GM21529 (cell line): ENCODE results near the gene DOCK8.

Experiments
- ATAC-seq: cut with Tn5 transposase; IDR thresholded peaks from one replicate; pipeline ENCODE4 v1.9.1; 2021; ENCODE audit not compliant: unreplicated experiment

DOCK8 gene

GRCh38 chr9:265209-265870 lies 50.7 kb downstream of the DOCK8 start:
- no peak for ATAC-seq

DNA sequence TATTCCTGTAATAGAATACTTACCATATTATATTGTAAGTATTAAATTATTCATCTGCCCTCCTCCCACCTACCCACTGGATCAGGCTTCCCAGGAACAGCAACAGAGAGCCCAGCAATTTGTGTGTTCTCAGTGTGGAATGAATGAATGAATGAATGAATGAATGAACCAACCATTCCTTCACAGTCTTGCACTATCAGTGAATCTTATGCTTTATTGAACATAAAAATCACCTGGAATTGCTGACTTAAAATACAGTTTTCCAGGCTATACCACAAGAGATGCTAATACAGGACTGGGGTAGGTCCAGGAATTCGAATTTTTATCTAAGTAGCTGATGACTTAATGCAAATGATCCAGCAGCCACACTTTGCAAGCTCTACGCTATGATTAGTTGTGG lies 51.6 kb downstream of the DOCK8 start:
- no peak for ATAC-seq

DNA sequence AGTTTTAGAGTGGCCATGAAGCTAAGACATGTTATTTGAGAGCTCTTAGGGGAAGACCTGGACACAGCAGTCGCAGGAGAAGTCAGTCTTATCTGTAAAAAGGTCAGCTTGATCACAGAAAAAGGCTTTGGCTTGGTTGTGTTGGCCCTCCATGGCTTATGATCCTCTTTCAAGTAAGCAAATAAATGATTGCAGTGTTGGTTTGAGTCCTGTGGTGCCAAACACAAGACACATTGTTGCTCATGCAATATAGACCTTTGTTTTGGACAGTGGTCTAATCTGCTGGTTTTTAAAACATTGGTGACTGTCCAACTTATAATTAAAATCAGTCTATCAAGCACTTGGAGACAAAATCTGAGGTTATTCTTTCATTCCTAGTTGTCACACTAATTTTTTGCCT lies 54.0 kb downstream of the DOCK8 start:
- no peak for ATAC-seq

GRCh38 chr9:269081-269711 lies 54.5 kb downstream of the DOCK8 start:
- ATAC-seq: no peak

DNA sequence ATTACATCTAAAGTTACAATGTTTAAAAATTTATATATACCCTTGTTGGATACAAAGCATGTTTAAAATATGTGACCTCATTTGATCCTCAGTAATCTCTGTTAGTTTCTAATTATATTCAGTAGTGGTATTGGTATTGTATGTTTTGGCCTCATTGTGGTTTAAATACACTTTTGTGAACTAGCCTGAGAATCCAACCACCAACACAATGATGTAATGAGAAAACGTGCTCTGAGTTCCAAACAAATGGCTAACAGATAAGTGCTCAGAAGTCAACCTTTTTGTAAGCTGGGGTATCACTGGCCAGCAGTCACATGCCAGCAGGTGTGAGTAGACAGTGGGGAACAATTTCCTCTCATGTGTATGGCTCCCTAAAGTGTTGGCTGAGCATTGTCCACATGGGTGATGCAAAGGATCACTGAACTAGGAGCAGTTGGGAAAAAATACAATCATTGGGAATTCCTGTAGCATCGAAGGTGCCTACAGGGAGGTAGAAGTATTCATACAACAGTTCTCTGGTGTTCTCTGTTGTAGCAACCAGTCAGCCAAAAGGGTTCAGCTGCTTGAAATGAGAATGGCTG lies 56.1 kb downstream of the DOCK8 start:
- ATAC-seq: no peak

- peak; percentile 94 for ATAC-seq
These were observed 57.9 kb downstream of the DOCK8 start for GRCh38 chr9:272251-273213.

- no peak for ATAC-seq
These were observed 59.7 kb downstream of the DOCK8 start for GRCh38 chr9:274406-274805.

GRCh38 chr9:277601-278295 lies 63.1 kb downstream of the DOCK8 start:
- ATAC-seq: no peak

DNA sequence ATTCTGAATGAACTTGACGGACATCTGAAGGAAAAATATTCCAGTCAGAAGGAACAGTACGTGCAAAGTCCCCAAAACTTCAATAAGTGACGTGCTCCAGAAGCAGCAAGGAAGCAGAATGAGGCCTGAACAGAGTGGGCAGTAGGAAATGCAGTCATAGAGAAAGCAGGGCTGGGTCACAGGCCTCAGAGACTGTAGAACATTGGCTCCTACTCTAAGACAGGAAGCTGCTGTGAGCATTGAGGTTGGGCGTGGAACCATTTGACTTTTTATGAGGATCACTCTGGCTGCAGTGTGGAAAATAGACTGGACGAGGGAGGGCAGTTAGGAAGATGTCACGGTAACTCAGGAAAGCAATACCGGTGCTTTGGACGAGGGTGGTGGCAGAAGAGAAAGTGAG lies 64.0 kb downstream of the DOCK8 start:
- peak; percentile 55 for ATAC-seq

DNA sequence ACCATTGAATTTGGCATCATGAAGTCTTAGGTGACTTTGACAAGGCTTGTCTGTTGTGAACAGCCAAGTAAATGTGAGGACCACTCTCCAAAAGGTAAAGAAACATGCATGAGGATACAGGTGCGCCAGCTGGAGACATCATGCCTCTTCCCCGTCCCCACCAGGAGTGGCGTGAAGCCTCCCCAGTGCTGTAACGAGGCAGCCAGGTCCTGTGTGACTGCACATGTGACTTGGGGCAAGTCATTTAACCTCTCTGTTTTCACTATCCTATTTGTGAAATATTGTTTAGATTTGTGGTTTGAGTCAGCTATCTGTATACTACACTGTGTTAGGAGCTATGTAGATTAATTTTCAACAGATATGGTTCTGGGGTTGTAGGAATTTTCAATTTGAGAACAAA lies 65.0 kb downstream of the DOCK8 start:
- ATAC-seq: no peak

- peak; percentile 49 for ATAC-seq
These were observed 67.3 kb downstream of the DOCK8 start for GRCh38 chr9:281741-282645.

DNA sequence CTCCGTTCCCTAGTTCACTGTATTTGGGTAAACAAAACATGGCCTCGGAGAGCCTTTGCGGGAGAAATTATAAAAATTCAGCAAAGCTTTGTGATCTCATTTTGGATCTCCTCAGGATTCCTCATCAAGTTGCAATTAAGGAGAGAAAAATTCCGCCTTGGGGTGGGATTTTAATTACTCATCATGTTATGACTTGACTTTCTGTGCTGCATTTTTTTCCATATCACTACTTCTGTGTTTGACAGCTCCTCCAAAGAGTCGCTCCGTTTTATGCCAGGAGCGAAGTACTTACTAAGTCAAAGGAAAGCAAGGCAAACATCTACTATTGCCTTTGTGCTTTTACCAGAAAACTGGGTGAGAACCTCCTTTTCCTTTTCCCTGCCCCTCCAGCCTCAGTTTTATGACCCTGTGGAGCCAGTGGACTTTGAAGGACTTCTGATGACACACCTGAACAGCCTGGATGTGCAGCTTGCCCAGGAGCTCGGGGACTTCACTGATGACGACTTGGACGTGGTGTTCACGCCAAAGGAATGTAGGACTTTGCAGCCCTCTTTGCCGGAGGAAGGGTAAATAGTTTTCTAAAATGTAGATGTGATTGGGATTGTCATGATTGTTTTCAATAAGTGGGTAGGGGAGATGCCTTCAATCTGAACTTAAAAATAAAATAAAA lies 71.5 kb downstream of the DOCK8 start:
- ATAC-seq: no peak

- ATAC-seq: no peak
These were observed 74.5 kb downstream of the DOCK8 start for GRCh38 chr9:289121-289520.

- ATAC-seq: no peak
These were observed 78.2 kb downstream of the DOCK8 start for GRCh38 chr9:292915-293314.

DNA sequence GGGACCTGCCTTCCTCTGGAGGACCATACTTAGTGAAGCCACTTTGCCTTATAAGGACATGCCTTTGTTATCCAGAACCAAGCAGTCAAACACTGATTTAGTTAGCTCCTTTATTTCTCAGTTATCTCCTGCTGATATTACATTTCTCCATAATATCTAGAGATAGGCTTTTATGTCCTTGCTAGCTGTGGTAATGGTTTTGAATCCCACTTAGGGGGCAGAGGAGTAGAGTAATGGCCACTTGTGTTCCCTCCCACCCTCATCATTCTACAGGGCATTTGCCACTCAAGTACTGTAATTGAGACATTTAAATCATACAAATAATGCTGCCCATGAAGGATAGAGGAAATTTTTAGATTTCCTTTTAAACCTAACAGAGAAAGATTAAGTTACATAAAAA lies 80.9 kb downstream of the DOCK8 start:
- no peak for ATAC-seq

- ATAC-seq: no peak
These were observed 81.7 kb downstream of the DOCK8 start for GRCh38 chr9:296411-296810.

DNA sequence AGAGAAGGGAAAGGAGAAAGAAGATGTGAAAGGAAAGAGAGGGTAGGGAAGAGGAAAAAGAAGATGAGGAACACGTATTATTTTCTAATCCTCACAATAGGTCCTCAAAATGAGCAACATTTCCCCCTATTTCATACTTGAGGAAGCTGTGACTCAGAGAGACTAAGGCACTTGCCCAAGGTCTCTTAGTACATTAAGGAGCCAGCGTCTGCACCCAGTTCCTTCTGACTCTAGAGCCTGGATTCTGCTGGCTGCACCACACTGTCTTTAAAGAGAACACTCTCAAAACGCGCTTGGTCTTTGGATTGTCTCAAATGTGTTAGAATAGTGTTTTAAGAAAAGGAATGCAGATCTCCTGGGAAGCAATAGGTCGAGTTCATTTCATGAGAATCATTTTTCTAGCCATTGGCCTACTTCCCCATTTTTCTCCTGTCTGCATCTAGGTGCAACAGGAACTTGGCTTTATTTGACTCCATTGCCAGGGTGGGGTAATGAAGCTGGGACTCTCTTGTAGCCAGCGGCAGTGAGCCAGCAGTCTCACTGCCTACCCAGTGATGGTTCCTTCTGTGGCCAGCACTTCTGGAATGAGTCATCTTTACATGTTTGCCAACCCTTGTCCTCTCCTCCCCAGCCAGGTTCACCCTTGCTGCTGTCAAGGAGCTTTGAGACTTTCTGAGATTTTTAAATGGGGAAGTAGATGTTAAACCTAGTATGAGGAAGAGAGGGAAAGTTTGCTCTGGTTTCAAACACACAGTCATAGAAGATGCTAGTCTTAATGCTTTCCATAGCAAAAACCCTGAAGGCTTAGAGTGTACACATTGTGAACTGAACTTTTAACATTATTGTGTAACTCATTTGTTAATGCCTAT lies 82.7 kb downstream of the DOCK8 start:
- ATAC-seq: peak; percentile 97

- ATAC-seq: no peak
These were observed 88.8 kb downstream of the DOCK8 start for GRCh38 chr9:303502-303901.
